ENCODE results near the gene SETD2. TPM values are rescaled to one million over a fixed set of nuclear protein-coding genes. Genes with fewer than 3 reads are reported as not detected.

SETD2 gene
- total RNA-seq, 1 donor from 2014 or later, result 21.3 TPM

GRCh38 chr3:47161983-47162696 lies 1.8 kb downstream of the SETD2 start:
- H3K4me3 ChIP-seq (ENCODE audit: low read depth, low read length), result peak overlapping the region; percentile 97
- no peak for DNase-seq (ENCODE audit: low read depth)
- TF ChIP-seq, protein P1, sequence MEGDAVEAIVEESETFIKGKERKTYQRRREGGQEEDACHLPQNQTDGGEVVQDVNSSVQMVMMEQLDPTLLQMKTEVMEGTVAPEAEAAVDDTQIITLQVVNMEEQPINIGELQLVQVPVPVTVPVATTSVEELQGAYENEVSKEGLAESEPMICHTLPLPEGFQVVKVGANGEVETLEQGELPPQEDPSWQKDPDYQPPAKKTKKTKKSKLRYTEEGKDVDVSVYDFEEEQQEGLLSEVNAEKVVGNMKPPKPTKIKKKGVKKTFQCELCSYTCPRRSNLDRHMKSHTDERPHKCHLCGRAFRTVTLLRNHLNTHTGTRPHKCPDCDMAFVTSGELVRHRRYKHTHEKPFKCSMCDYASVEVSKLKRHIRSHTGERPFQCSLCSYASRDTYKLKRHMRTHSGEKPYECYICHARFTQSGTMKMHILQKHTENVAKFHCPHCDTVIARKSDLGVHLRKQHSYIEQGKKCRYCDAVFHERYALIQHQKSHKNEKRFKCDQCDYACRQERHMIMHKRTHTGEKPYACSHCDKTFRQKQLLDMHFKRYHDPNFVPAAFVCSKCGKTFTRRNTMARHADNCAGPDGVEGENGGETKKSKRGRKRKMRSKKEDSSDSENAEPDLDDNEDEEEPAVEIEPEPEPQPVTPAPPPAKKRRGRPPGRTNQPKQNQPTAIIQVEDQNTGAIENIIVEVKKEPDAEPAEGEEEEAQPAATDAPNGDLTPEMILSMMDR (conservative IDR thresholded peaks at IDR 0.05; ENCODE audit: low read depth, low read length), result no peak

DNA sequence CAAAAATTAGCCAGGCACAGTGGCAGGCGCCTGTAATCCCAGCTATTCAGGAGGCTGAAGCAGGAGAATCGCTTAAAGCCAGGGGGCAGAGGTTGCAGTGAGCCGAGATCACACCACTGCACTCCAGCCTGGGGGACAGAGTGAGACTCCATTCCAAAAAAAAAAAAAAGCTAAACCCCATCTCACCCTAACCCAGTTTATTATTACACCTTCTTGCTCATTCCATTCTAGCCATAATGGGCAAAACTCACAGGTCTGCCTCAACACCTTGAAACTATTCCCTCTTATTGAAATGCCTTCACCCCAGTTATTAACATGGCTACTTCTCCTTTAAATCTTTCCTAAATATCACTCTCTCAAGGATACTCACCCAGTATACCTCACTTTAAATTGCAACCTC lies 4.1 kb downstream of the SETD2 start:
- no peak for DNase-seq (ENCODE audit: low read depth)
- no peak overlapping the region for H3K4me3 ChIP-seq (ENCODE audit: low read depth, low read length)
- TF ChIP-seq, protein P1 (conservative IDR thresholded peaks at IDR 0.05; ENCODE audit: low read depth, low read length), result no peak

GRCh38 chr3:47158208-47158607 lies 5.7 kb downstream of the SETD2 start:
- H3K4me3 ChIP-seq (ENCODE audit: low read depth, low read length), result no peak overlapping the region
- no peak for DNase-seq (ENCODE audit: low read depth)
- TF ChIP-seq, protein P1 (conservative IDR thresholded peaks at IDR 0.05; ENCODE audit: low read depth, low read length), result no peak

DNA sequence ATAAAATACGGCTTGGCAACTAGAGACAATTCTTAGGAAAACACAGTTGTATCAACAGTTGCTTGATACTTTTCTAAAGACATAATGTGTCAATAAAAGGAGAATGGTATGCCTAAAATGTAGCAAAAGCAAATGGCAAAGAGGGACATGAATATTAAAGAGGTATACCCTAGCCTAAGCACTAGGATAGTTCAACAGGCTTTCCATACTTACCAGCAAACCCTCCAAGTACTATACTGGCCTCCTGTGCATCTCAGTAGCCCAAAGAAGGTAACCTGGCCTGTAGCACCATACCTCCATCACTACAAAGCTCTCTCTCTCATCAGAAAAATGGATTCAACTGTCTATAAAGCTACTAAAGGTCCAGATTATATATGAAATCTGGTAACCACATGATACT lies 7.5 kb downstream of the SETD2 start:
- TF ChIP-seq, protein P1 (conservative IDR thresholded peaks at IDR 0.05; ENCODE audit: low read depth, low read length), result no peak
- H3K4me3 ChIP-seq (ENCODE audit: low read depth, low read length), result no peak overlapping the region
- no peak for DNase-seq (ENCODE audit: low read depth)

- DNase-seq (ENCODE audit: low read depth), result no peak
- TF ChIP-seq, protein P1 (conservative IDR thresholded peaks at IDR 0.05; ENCODE audit: low read depth, low read length), result no peak
- no peak overlapping the region for H3K4me3 ChIP-seq (ENCODE audit: low read depth, low read length)
These were observed 11.3 kb downstream of the SETD2 start for GRCh38 chr3:47152578-47152977.

GRCh38 chr3:47151836-47152235 lies 12.1 kb downstream of the SETD2 start:
- TF ChIP-seq, protein P1 (conservative IDR thresholded peaks at IDR 0.05; ENCODE audit: low read depth, low read length), result no peak
- no peak for DNase-seq (ENCODE audit: low read depth)
- H3K4me3 ChIP-seq (ENCODE audit: low read depth, low read length), result no peak overlapping the region

- no peak for DNase-seq (ENCODE audit: low read depth)
- TF ChIP-seq, protein P1 (conservative IDR thresholded peaks at IDR 0.05; ENCODE audit: low read depth, low read length), result no peak
- H3K4me3 ChIP-seq (ENCODE audit: low read depth, low read length), result no peak overlapping the region
These were observed 14.5 kb downstream of the SETD2 start for GRCh38 chr3:47149339-47149933.
